Gastrocnemius medialis (tissue), 4 donors: Measurements from ENCODE around the gene USP12. TPM values are rescaled to one million over a fixed set of nuclear protein-coding genes. Genes with fewer than 3 reads are reported as not detected.
"Not testable (repeated sequence)": the region's sequence is repeated elsewhere in the genome, so short reads cannot be mapped to it uniquely, and the experiment has no call there.

Source experiments
- ATAC-seq, 2 donors: fragments of 150-250 bp; one replicate each; pipeline ENCODE4 v1.9.1; 2016
- DNase-seq, 2 donors: peaks; one replicate each; pipeline ENCODE4 v3.0.0-alpha.2; 2019
- H3K27ac ChIP-seq, 4 donors: fragments of 200-600 bp; sonication (generic); 1 replicate in 1 of 4; 2 replicates in 3 of 4; pipeline ENCODE4 v1.5.1; 2016 to 2018; ENCODE audit warnings: mild to moderate bottlenecking in 2 of 4, moderate library complexity in 1 of 4
- H3K27me3 ChIP-seq, 3 donors: fragments of 200-600 bp; sonication (generic) in 2 of 3; 1 replicate in 1 of 3; 2 replicates in 2 of 3; pipeline versions ENCODE4 v1.5.1 to v1.6.0; 2016 to 2019; ENCODE audit warnings: mild to moderate bottlenecking in 1 of 3, moderate library complexity in 1 of 3
- H3K36me3 ChIP-seq, 2 donors: fragments of 200-600 bp; sonication (generic) in 1 of 2; one replicate each; pipeline ENCODE4 v1.5.1; 2017 to 2018
- H3K4me1 ChIP-seq, 2 donors: fragments of 200-600 bp; sonication (generic) in 1 of 2; one replicate each; pipeline ENCODE4 v1.5.1; 2016 to 2017; ENCODE audit warnings: mild to moderate bottlenecking in 2 of 2
- H3K4me3 ChIP-seq, 4 donors: fragments of 200-600 bp; sonication (generic) in 3 of 4; 1 replicate in 1 of 4; 2 replicates in 3 of 4; pipeline ENCODE4 v1.5.1; 2016 to 2019; ENCODE audit warnings: mild to moderate bottlenecking in 2 of 4
- H3K9me3 ChIP-seq, 3 donors: fragments of 200-600 bp; sonication (generic) in 2 of 3; 1 replicate in 1 of 3; 2 replicates in 2 of 3; pipeline ENCODE4 v1.5.1; 2016 to 2019
- CTCF ChIP-seq, 5 experiments: fragments of 450-650 bp in 3 of 5; fragments of 200-600 bp in 2 of 5; sonication (generic) in 2 of 5; IDR thresholded peaks in 4 of 5; conservative IDR thresholded peaks in 1 of 5; 1 replicate in 4 of 5; 2 replicates in 1 of 5; pipeline ENCODE4 v1.5.1; 2016 to 2019; ENCODE audit warnings: antibody characterized with exemption in 5 of 5, mild to moderate bottlenecking in 3 of 5, moderate library complexity in 3 of 5
- POLR2A ChIP-seq, 2 donors: fragments of 450-650 bp; IDR thresholded peaks; one replicate each; pipeline ENCODE4 v1.6.1; 2017; ENCODE audit warnings: antibody characterized with exemption in 2 of 2, mild to moderate bottlenecking in 2 of 2, moderate library complexity in 2 of 2
- in situ Hi-C, 4 donors: fragments of 200-750 bp; cut with MboI; loops; one replicate each; pipeline versions ENCODE4 v1.15.0 to v1.8.0; 2017; ENCODE audit warnings: low sequenced_read_pairs in 4 of 4
- intact Hi-C: fragments of 100-400 bp; cut with DNase I; formaldehyde crosslinking; loops from one replicate; pipeline ENCODE4 v1.15.1; 2023; ENCODE audit warnings: low total_unique reads
- total RNA-seq, 4 donors: library from RNA; depleted of rRNA; stranded (reverse); fragments of >200 nt; gene quantifications; one replicate each; pipeline versions ENCODE4 v1.1.0 to v1.2.3, GENCODE V29; 2016

The USP12 gene
- total RNA-seq, 4 donors from 2014 or later = 11.1 to 27.6 (median 13.1) TPM

- TF ChIP-seq POLR2A (IDR thresholded peaks at IDR 0.05) (no peak), CTCF (IDR thresholded peaks at IDR 0.05 in 4 of 5, conservative IDR thresholded peaks at IDR 0.05 in 1 of 5) (no peak)
- intact Hi-C loops (no loop called here), in situ Hi-C loops (no loop called here)
- Histone ChIP-seq H3K36me3 (no peaks in the 10 kb centered on the region), H3K27ac (no peak overlapping the region), H3K27me3 (no peaks in the 10 kb centered on the region), H3K4me3 (no peak overlapping the region), H3K4me1 (peaks cover 11 to 44% of the 10 kb centered on the region in 2 donors), H3K9me3 (no peaks in the 10 kb centered on the region)
- ATAC-seq = no peak
- no peak for DNase-seq
Measured at GRCh38 chr13:27124571-27124970, 47.0 kb downstream of the USP12 start.

GRCh38 chr13:27123445-27123844 is 48.2 kb downstream of the USP12 start:
- H3K27me3 ChIP-seq, H3K4me3 ChIP-seq, intact Hi-C loops, H3K9me3 ChIP-seq, in situ Hi-C loops, H3K36me3 ChIP-seq, ATAC-seq, DNase-seq, H3K27ac ChIP-seq: not testable (repeated sequence)
- peaks cover 13 to 33% of the 10 kb centered on the region in 2 donors for H3K4me1 ChIP-seq

GRCh38 chr13:27122036-27122435 is 49.6 kb downstream of the USP12 start:
- no peak for ATAC-seq
- Histone ChIP-seq H3K4me1 (peaks cover 22 to 38% of the 10 kb centered on the region in 2 donors), H3K27me3 (no peaks in the 10 kb centered on the region), H3K9me3 (no peaks in the 10 kb centered on the region), H3K27ac (no peak overlapping the region), H3K36me3 (no peaks in the 10 kb centered on the region), H3K4me3 (no peak overlapping the region)
- no peak for TF ChIP-seq CTCF (IDR thresholded peaks at IDR 0.05 in 4 of 5, conservative IDR thresholded peaks at IDR 0.05 in 1 of 5)
- no peak for TF ChIP-seq POLR2A (IDR thresholded peaks at IDR 0.05)
- in situ Hi-C loops = no loop called here
- DNase-seq = no peak
- intact Hi-C loops = no loop called here

GRCh38 chr13:27120811-27121210 is 50.8 kb downstream of the USP12 start:
- H3K27ac ChIP-seq = no peak overlapping the region
- no peak for TF ChIP-seq CTCF (IDR thresholded peaks at IDR 0.05 in 4 of 5, conservative IDR thresholded peaks at IDR 0.05 in 1 of 5)
- no peak for TF ChIP-seq POLR2A (IDR thresholded peaks at IDR 0.05)
- intact Hi-C loops (no loop called here), in situ Hi-C loops (no loop called here)
- ATAC-seq (no peak), DNase-seq (no peak)
- H3K9me3 ChIP-seq = no peaks in the 10 kb centered on the region
- H3K4me1 ChIP-seq = peaks cover 26 to 39% of the 10 kb centered on the region in 2 donors
- no peaks in the 10 kb centered on the region for H3K27me3 ChIP-seq
- no peak overlapping the region for H3K4me3 ChIP-seq
- no peaks in the 10 kb centered on the region for H3K36me3 ChIP-seq

- H3K36me3 ChIP-seq = no peaks in the 10 kb centered on the region
- H3K4me1 ChIP-seq = peaks cover 26 to 39% of the 10 kb centered on the region in 2 donors
- no peaks in the 10 kb centered on the region for H3K27me3 ChIP-seq
- intact Hi-C loops = no loop called here
- no peak overlapping the region for H3K4me3 ChIP-seq
- no peaks in the 10 kb centered on the region for H3K9me3 ChIP-seq
- in situ Hi-C loops = no loop called here
- DNase-seq = no peak
- TF ChIP-seq CTCF (IDR thresholded peaks at IDR 0.05 in 4 of 5, conservative IDR thresholded peaks at IDR 0.05 in 1 of 5) (no peak), POLR2A (IDR thresholded peaks at IDR 0.05) (no peak)
- ATAC-seq = no peak
- H3K27ac ChIP-seq = no peak overlapping the region
Measured at GRCh38 chr13:27120011-27120410, 51.6 kb downstream of the USP12 start.
